A549 (cell line): ENCODE data around the gene CYB561D1. TPM values are rescaled to one million over a fixed set of nuclear protein-coding genes. Genes with fewer than 3 reads are reported as not detected.
A peak's percentile ranks its signal among the peaks of the same experiment; 100 is the strongest.

Experiments
- ATAC-seq, 2 experiments: fragments of 200-7000 bp in 1 of 2; fragments of >200 bp in 1 of 2; cut with Nextera tagmentation in 1 of 2; cut with Tn5 transposase in 1 of 2; 3 replicates each; pipeline versions ENCODE4 v1.8.0 to v1.9.1; 2018 to 2020; ENCODE audit warnings: mild to moderate bottlenecking in 1 of 2, moderate library complexity in 1 of 2
- CTCF ChIA-PET: fragments of 300-600 bp; sonication (Branson Sonifier 250); formaldehyde crosslinking; extraction: SDS; loops from one replicate; lab custom pipeline; 2021; ENCODE audit warnings: antibody characterized with exemption, inconsistent platforms; lab: Yijun Ruan, JAX
- POLR2A ChIA-PET: fragments of 350-600 bp; formaldehyde crosslinking; extraction: SDS; loops from one replicate; lab custom pipeline; 2021; ENCODE audit warnings: antibody characterized with exemption, inconsistent platforms; lab: Yijun Ruan, JAX
- DNase-seq, 2 experiments: peaks; one replicate each; pipeline versions ENCODE4 v3.0.0 to v3.0.0-alpha.2; 2011 to 2016; ENCODE audit warnings: low read depth in 1 of 2, low spot score in 1 of 2
- FAIRE-seq: peaks from 2 replicates; lab custom pipeline; 2011; peaks lifted over from hg19 to GRCh38; lab: Jason Lieb, UNC
- H3K27ac ChIP-seq, 2 experiments: fragments of >200 bp; sonication (Bioruptor Twin); formaldehyde crosslinking; 3 replicates each; pipeline ENCODE4 v1.5.1; 2016 to 2017
- H3K4me1 ChIP-seq: fragments of >200 bp; sonication (Bioruptor Twin); formaldehyde crosslinking; 3 replicates; pipeline ENCODE4 v1.6.1; 2016
- H3K4me2 ChIP-seq: fragments of >200 bp; sonication (Bioruptor Twin); formaldehyde crosslinking; 3 replicates; pipeline ENCODE4 v1.6.1; 2016
- H3K4me3 ChIP-seq: fragments of >200 bp; sonication (Bioruptor Twin); formaldehyde crosslinking; 3 replicates; pipeline ENCODE4 v1.5.1; 2016
- H3K9me3 ChIP-seq: fragments of >200 bp; sonication (Bioruptor Twin); formaldehyde crosslinking; 3 replicates; pipeline ENCODE4 v1.6.1; 2016
- BHLHE40 ChIP-seq: IDR thresholded peaks from 2 replicates; pipeline ENCODE4 v1.6.1; 2012; ENCODE audit warnings: low read depth, low read length, inconsistent platforms
- CHD2 ChIP-seq: fragments of 150-350 bp; IDR thresholded peaks from 2 replicates; pipeline ENCODE4 v1.6.1; 2014; ENCODE audit warnings: low read length; ENCODE audit not compliant: partially characterized antibody
- EHF ChIP-seq: fragments of 250-450 bp; sonication (Bioruptor Pico); IDR thresholded peaks from 2 replicates; pipeline ENCODE4 v1.5.0; 2020; ENCODE audit warnings: mild to moderate bottlenecking
- EHMT2 ChIP-seq: fragments of 200-600 bp; sonication (generic); IDR thresholded peaks from 2 replicates; pipeline ENCODE4 v1.6.1; 2016; ENCODE audit warnings: antibody characterized with exemption, low read depth, mild to moderate bottlenecking, moderate library complexity
- GATA3 ChIP-seq: IDR thresholded peaks from 2 replicates; pipeline ENCODE4 v1.6.1; 2012; ENCODE audit warnings: borderline replicate concordance
- HEYL ChIP-seq: fragments of 250-450 bp; sonication (Bioruptor Pico); IDR thresholded peaks from 2 replicates; pipeline ENCODE4 v1.8.0; 2021; ENCODE audit warnings: mild to moderate bottlenecking, moderate library complexity
- HOXB13 ChIP-seq: fragments of 250-450 bp; sonication (Bioruptor Pico); IDR thresholded peaks from 2 replicates; pipeline ENCODE4 v1.5.0; 2020; ENCODE audit warnings: low read depth, mild to moderate bottlenecking, moderate library complexity
- HOXB5 ChIP-seq: fragments of 250-450 bp; sonication (Bioruptor Pico); IDR thresholded peaks from 2 replicates; pipeline ENCODE4 v1.5.0; 2020; ENCODE audit warnings: mild to moderate bottlenecking, moderate library complexity
- KDM5A ChIP-seq: fragments of 200-600 bp; sonication (generic); IDR thresholded peaks from 2 replicates; pipeline ENCODE4 v1.6.1; 2016; ENCODE audit warnings: antibody characterized with exemption, mild to moderate bottlenecking
- MAFK ChIP-seq: fragments of 450-650 bp; IDR thresholded peaks from 2 replicates; pipeline ENCODE4 v1.6.1; 2014; ENCODE audit not compliant: partially characterized antibody
- MAX ChIP-seq: IDR thresholded peaks from 2 replicates; pipeline ENCODE4 v1.6.1; 2012
- MAZ ChIP-seq: fragments of 150-350 bp; IDR thresholded peaks from 2 replicates; pipeline ENCODE4 v1.6.1; 2014; ENCODE audit warnings: antibody characterized with exemption, low read depth, low read length, borderline replicate concordance
- MYC ChIP-seq: IDR thresholded peaks from 2 replicates; pipeline ENCODE4 v1.6.1; 2012; ENCODE audit warnings: mild to moderate bottlenecking, inconsistent platforms, low read length, improper control_type of control experiment, borderline replicate concordance
- NFE2L2 ChIP-seq: fragments of 150-350 bp; conservative IDR thresholded peaks from 2 replicates; pipeline ENCODE4 v1.6.1; 2014; ENCODE audit warnings: low read length
- PBX3 ChIP-seq: IDR thresholded peaks from 2 replicates; pipeline ENCODE4 v1.6.1; 2012
- PHF8 ChIP-seq: fragments of 200-600 bp; sonication (generic); IDR thresholded peaks from 2 replicates; pipeline ENCODE4 v1.6.1; 2016; ENCODE audit warnings: low read depth, mild to moderate bottlenecking, antibody characterized with exemption, moderate library complexity, borderline replicate concordance
- POLR2A ChIP-seq: IDR thresholded peaks from 2 replicates; pipeline ENCODE4 v1.6.1; 2012; ENCODE audit warnings: mild to moderate bottlenecking, low read length
- RAD21 ChIP-seq, 2 experiments: fragments of >200 bp in 1 of 2; sonication (Bioruptor Twin) in 1 of 2; formaldehyde crosslinking in 1 of 2; IDR thresholded peaks in 1 of 2; conservative IDR thresholded peaks in 1 of 2; 2 replicates in 1 of 2; 3 replicates in 1 of 2; pipeline ENCODE4 v1.6.1; 2012 to 2018; ENCODE audit warnings: inconsistent platforms in 1 of 2
- RARB ChIP-seq: fragments of 250-450 bp; sonication (Bioruptor Pico); IDR thresholded peaks from 2 replicates; pipeline ENCODE4 v1.8.0; 2021; ENCODE audit warnings: mild to moderate bottlenecking, moderate library complexity
- RCOR1 ChIP-seq: fragments of 150-350 bp; IDR thresholded peaks from 2 replicates; pipeline ENCODE4 v1.6.1; 2014; ENCODE audit warnings: antibody characterized with exemption, low read length, low read depth
- REST ChIP-seq: fragments of 200-600 bp; sonication (generic); IDR thresholded peaks from 2 replicates; pipeline ENCODE4 v1.6.1; 2016; ENCODE audit warnings: antibody characterized with exemption, mild to moderate bottlenecking, moderate library complexity
- SMC3 ChIP-seq: fragments of >200 bp; sonication (Bioruptor Twin); formaldehyde crosslinking; IDR thresholded peaks from 3 replicates; pipeline ENCODE4 v1.6.1; 2018; ENCODE audit warnings: inconsistent platforms
- ZFP36 ChIP-seq: fragments of 450-650 bp; IDR thresholded peaks from 2 replicates; pipeline ENCODE4 v1.6.1; 2014; ENCODE audit warnings: borderline replicate concordance; ENCODE audit not compliant: partially characterized antibody
- ZNF302 ChIP-seq: fragments of 250-450 bp; sonication (Bioruptor Pico); IDR thresholded peaks from 2 replicates; pipeline ENCODE4 v1.9.0; 2021; ENCODE audit warnings: inconsistent platforms, mild to moderate bottlenecking, moderate library complexity
- WGBS: methylation state at CpG from one replicate; pipeline ENCODE4 v1.1.6; 2017; ENCODE audit errors: missing lambda C conversion rate; 5-methylcytosine and 5-hydroxymethylcytosine counted together
- polyA plus RNA-seq, 4 experiments: library from polyadenylated mRNA; depleted of rRNA in 3 of 4; stranded (reverse); fragments of >200 nt; fragmentation: RNase III in 1 of 4; extraction: RNeasy Plus Mini Kit Qiagen cat#74134 plus additional on column Dnase treatment in 1 of 4; gene quantifications; 2 replicates in 3 of 4; 3 replicates in 1 of 4; pipeline ENCODE4 v1.2.3, GENCODE V29; 2011 to 2017
- TF ChIP-seq, protein P1 (sequence below): fragments of 250-450 bp; sonication (Bioruptor Pico); IDR thresholded peaks from 2 replicates; pipeline ENCODE4 v1.5.0; 2021; ENCODE audit warnings: mild to moderate bottlenecking, moderate library complexity, borderline replicate concordance
- TF ChIP-seq, protein P2 (sequence below): fragments of >200 bp; sonication (Bioruptor Twin); formaldehyde crosslinking; IDR thresholded peaks from 3 replicates; pipeline ENCODE4 v1.6.1; 2016

Gene CYB561D1
- polyA plus RNA-seq, 2 of the 4 experiments (the other 2 are of a cell fraction) = 4.0 to 5.2 TPM

GRCh38 chr1:109482242-109482641 lies 11.7 kb upstream of the CYB561D1 start:
- CTCF ChIA-PET = interaction anchor here (0.7 to 23.6 kb wide), 5 partner anchors 9 to 72 kb away, joined by 3 to 749 read pairs (median 3); partner anchors contain the start of genes CYB561D1 and GPR61

DNA sequence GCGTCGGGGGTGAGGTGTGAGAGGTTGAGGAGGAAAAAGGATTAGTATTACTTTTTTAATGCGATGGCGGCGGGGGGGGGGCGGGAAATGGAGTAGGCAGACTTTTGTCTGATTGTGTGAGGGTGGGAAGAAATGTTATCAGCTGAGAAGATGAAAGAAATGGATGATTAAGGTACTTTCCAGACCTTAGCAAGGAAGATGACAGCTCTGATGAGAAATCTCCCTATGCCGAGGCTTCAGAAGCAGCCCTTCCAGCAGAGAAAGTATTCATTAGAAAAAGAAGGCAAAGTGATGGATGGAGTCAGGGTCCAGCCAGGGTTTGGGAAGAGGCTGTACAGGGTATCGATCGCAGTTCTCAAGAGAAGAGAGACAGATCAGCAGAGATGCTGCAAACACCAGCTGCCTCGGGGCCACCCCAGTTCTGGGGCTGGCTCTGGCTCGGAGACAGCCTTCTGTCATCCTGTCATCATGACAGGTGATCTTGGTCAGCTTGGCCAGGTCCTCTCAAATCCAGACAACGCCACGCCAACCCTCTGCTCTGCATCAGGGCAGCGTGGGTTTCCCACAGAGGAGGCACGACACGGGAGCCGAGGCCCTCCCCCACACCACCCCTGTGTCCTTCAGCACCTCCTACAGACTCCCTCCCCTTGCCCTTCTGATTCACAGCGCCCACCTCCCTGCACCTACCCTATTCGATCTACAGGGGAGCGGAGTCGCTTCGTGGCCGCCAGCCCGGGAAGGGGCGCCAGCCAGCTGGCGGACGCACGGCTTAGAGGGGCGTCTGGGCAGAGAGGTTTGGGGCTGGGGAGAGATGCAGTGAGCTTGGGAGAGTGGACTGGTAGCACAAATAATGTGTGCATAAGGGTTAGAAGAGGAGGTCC lies 10.9 kb upstream of the CYB561D1 start:
- H3K4me1 ChIP-seq = peaks cover 6% of the 10 kb centered on the region; the same call in 2 of the 3 replicates
- 28% methylated on average over 15 of the region's 29 CpGs for WGBS
- no peaks in the 10 kb centered on the region for H3K9me3 ChIP-seq
- H3K27ac ChIP-seq = peak overlapping the region; percentile 4 to 81; a peak in 3 of 6 replicates
- ATAC-seq (peak; percentile 48 to 70; a peak in 5 of 6 replicates), FAIRE-seq (no peak), DNase-seq (no peak)
- peak overlapping the region; percentile 60 for H3K4me3 ChIP-seq
- POLR2A ChIA-PET = interaction anchor here (0.6 to 2.2 kb wide), 7 partner anchors 11 to 607 kb away, joined by 3 to 9 read pairs (median 5); partner anchors contain the start of gene CYB561D1
- peak overlapping the region; percentile 90 for H3K4me2 ChIP-seq
- CTCF ChIA-PET = interaction anchor here (0.7 to 23.6 kb wide), 6 partner anchors 8 to 73 kb away, joined by 3 to 749 read pairs (median 16); partner anchors contain the start of genes CYB561D1 and GPR61
- TF ChIP-seq, protein P1, sequence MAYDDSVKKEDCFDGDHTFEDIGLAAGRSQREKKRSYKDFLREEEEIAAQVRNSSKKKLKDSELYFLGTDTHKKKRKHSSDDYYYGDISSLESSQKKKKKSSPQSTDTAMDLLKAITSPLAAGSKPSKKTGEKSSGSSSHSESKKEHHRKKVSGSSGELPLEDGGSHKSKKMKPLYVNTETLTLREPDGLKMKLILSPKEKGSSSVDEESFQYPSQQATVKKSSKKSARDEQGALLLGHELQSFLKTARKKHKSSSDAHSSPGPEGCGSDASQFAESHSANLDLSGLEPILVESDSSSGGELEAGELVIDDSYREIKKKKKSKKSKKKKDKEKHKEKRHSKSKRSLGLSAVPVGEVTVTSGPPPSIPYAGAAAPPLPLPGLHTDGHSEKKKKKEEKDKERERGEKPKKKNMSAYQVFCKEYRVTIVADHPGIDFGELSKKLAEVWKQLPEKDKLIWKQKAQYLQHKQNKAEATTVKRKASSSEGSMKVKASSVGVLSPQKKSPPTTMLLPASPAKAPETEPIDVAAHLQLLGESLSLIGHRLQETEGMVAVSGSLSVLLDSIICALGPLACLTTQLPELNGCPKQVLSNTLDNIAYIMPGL (CRISPR knock-in tag) = no peak
- TF ChIP-seq POLR2A (no peak), HOXB13 (CRISPR knock-in tag) (no peak), NFE2L2 (no peak), CHD2 (no peak), RAD21 (conservative IDR thresholded peaks at IDR 0.05 in 1 of 2, IDR thresholded peaks at IDR 0.05 in 1 of 2) (no peak), RCOR1 (no peak), MAX (no peak), ZNF302 (no peak), BHLHE40 (no peak)

More at GRCh38 chr1:109482242-109482641, 11.7 kb upstream of the CYB561D1 start:
- DNase-seq = no peak
- H3K9me3 ChIP-seq = no peaks in the 10 kb centered on the region
- no peak for FAIRE-seq
- no peak overlapping the region for H3K4me3 ChIP-seq
- no peak overlapping the region for H3K27ac ChIP-seq
- ATAC-seq = no peak
- H3K4me2 ChIP-seq = no peak overlapping the region
- POLR2A ChIA-PET = no interaction called here
- peaks cover 6% of the 10 kb centered on the region; the same call in 2 of the 3 replicates for H3K4me1 ChIP-seq
- no peak for TF ChIP-seq PBX3
- TF ChIP-seq EHF (CRISPR knock-in tag) = no peak
- TF ChIP-seq NFE2L2 = no peak
- no peak for TF ChIP-seq SMC3
- TF ChIP-seq MAFK = no peak
- no peak for TF ChIP-seq REST
- no peak for TF ChIP-seq MYC
- TF ChIP-seq, protein P2, sequence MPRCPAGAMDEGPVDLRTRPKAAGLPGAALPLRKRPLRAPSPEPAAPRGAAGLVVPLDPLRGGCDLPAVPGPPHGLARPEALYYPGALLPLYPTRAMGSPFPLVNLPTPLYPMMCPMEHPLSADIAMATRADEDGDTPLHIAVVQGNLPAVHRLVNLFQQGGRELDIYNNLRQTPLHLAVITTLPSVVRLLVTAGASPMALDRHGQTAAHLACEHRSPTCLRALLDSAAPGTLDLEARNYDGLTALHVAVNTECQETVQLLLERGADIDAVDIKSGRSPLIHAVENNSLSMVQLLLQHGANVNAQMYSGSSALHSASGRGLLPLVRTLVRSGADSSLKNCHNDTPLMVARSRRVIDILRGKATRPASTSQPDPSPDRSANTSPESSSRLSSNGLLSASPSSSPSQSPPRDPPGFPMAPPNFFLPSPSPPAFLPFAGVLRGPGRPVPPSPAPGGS = no peak
- TF ChIP-seq EHMT2 = no peak
- TF ChIP-seq GATA3 = no peak
- TF ChIP-seq KDM5A = no peak
- TF ChIP-seq RARB = no peak
- no peak for TF ChIP-seq ZFP36
- TF ChIP-seq HEYL (CRISPR knock-in tag) = no peak
- no peak for TF ChIP-seq PHF8
- no peak for TF ChIP-seq HOXB5 (CRISPR knock-in tag)
- TF ChIP-seq MAX = no peak
- TF ChIP-seq MAZ = no peak
